MM.1S (cell line): ENCODE measurements around the gene NINJ1.

Experiments
- CTCF ChIP-seq: fragments of 300-600 bp; sonication (generic); IDR thresholded peaks from 2 replicates; pipeline ENCODE4 v1.5.1; 2016; ENCODE audit warnings: antibody characterized with exemption, low read length, mixed read lengths
- EZH2 ChIP-seq: fragments of 300-600 bp; sonication (generic); optimal IDR thresholded peaks from 2 replicates; pipeline ENCODE3; 2017; ENCODE audit warnings: low read depth, mild to moderate bottlenecking, antibody characterized with exemption, low read length, mixed read lengths
- EZH2phosphoT487 ChIP-seq: fragments of 300-600 bp; sonication (generic); IDR thresholded peaks from 2 replicates; pipeline ENCODE4 v1.6.1; 2018; ENCODE audit warnings: antibody characterized with exemption, low read length

GRCh38 chr9:93151097-93151784, 17.2 kb upstream of the NINJ1 start:
- no peak for TF ChIP-seq CTCF
- no peak for TF ChIP-seq EZH2
- no peak for TF ChIP-seq EZH2phosphoT487
